ENCODE results near the gene ARF3.

GRCh38 chr12:48894271-48894670 lies 63.0 kb downstream of the ARF3 start:
- TF ChIP-seq, protein P1, sequence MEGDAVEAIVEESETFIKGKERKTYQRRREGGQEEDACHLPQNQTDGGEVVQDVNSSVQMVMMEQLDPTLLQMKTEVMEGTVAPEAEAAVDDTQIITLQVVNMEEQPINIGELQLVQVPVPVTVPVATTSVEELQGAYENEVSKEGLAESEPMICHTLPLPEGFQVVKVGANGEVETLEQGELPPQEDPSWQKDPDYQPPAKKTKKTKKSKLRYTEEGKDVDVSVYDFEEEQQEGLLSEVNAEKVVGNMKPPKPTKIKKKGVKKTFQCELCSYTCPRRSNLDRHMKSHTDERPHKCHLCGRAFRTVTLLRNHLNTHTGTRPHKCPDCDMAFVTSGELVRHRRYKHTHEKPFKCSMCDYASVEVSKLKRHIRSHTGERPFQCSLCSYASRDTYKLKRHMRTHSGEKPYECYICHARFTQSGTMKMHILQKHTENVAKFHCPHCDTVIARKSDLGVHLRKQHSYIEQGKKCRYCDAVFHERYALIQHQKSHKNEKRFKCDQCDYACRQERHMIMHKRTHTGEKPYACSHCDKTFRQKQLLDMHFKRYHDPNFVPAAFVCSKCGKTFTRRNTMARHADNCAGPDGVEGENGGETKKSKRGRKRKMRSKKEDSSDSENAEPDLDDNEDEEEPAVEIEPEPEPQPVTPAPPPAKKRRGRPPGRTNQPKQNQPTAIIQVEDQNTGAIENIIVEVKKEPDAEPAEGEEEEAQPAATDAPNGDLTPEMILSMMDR (IDR thresholded peaks at IDR 0.05), result no peak
- no peak for TF ChIP-seq REST (IDR thresholded peaks at IDR 0.05; ENCODE audit: insufficient read depth in 1 of 2, low read depth in 2 of 2, low read length in 1 of 2)
- no peak for TF ChIP-seq POLR2AphosphoS5 (IDR thresholded peaks at IDR 0.05; ENCODE audit: low read depth, low read length)
- TF ChIP-seq SIN3A (IDR thresholded peaks at IDR 0.05; ENCODE audit: borderline replicate concordance, insufficient read depth, low read depth, low read length), result no peak

Data from Panc1 (cell line).